Psoas muscle (tissue), 8 donors: ENCODE data around the gene SPATA6L. TPM values are rescaled to one million over a fixed set of nuclear protein-coding genes. Genes with fewer than 3 reads are reported as not detected.
A peak's percentile ranks its signal among the peaks of the same experiment; 100 is the strongest.
"Not testable (repeated sequence)": the region's sequence is repeated elsewhere in the genome, so short reads cannot be mapped to it uniquely, and the experiment has no call there.

ENCODE experiments used
- ATAC-seq, 4 donors: fragments of 200-7000 bp; cut with Tn5 transposase; one replicate each; pipeline ENCODE4 v1.9.1; 2020; ENCODE audit warnings: moderate library complexity in 3 of 4, mild to moderate bottlenecking in 2 of 4
- DNase-seq, 2 donors: peaks; one replicate each; pipeline ENCODE4 v3.0.0-alpha.2; 2020
- H3K27ac ChIP-seq: fragments of 200-600 bp; one replicate; pipeline ENCODE4 v1.8.0; 2022
- H3K27me3 ChIP-seq, 3 donors: fragments of 200-600 bp in 1 of 3; one replicate each; pipeline versions ENCODE4 v1.6.1 to v1.8.0; 2013 to 2022; ENCODE audit warnings: low read length in 2 of 3, mild to moderate bottlenecking in 2 of 3, moderate library complexity in 1 of 3; ENCODE audit not compliant: insufficient read depth in 3 of 3
- H3K36me3 ChIP-seq, 2 donors: fragments of 200-600 bp in 1 of 2; one replicate each; pipeline versions ENCODE4 v1.6.1 to v1.8.0; 2013 to 2022; ENCODE audit warnings: low read depth in 1 of 2, mild to moderate bottlenecking in 1 of 2, moderate library complexity in 1 of 2; ENCODE audit not compliant: insufficient read depth in 1 of 2
- H3K4me1 ChIP-seq: fragments of 200-600 bp; one replicate; pipeline ENCODE4 v1.8.0; 2022
- H3K4me3 ChIP-seq: fragments of 200-600 bp; one replicate; pipeline ENCODE4 v1.8.0; 2022; ENCODE audit warnings: mild to moderate bottlenecking
- H3K9me3 ChIP-seq: fragments of 200-600 bp; one replicate; pipeline ENCODE4 v1.8.0; 2022
- WGBS, 3 donors: extraction: QIAGEN DNeasy Blood & Tissue Kit; methylation state at CpG; one replicate each; pipeline versions ENCODE4 v1.1.6 to v1.1.7; 2013; 5-methylcytosine and 5-hydroxymethylcytosine counted together
- intact Hi-C, 2 donors: fragments of 100-400 bp; cut with DNase I; formaldehyde crosslinking; loops; one replicate each; pipeline versions ENCODE4 v1.11.0 to v1.14.2; 2022
- polyA plus RNA-seq, 3 donors: library from polyadenylated mRNA; stranded (reverse); fragments of 200-250 nt; gene quantifications; one replicate each; pipeline ENCODE4 v1.2.3, GENCODE V29; 2013
- total RNA-seq, 4 donors: library from RNA; stranded (reverse); fragmentation: NEBNext Ultra II Directional in 2 of 4; extraction: Animal tissue kit (Norgen Biotek cat#: 25700) in 2 of 4; gene quantifications; one replicate each; pipeline versions ENCODE4 v1.2.1 to v1.2.4, GENCODE V29; 2021 to 2023
- TF ChIP-seq, protein P1 (sequence below): fragments of 200-600 bp; IDR thresholded peaks from one replicate; pipeline ENCODE4 v1.8.0; 2022; ENCODE audit warnings: antibody characterized with exemption
- donor health status: healthy with polysubstance abuse.
- donor health status: DM: no; HTN: no; CAD: no; lungs with moderate emphysema.
- donor health status: Bipolar disorder and iron deficiency.
- donor health status: healthy.
- donor health status: DM: yes; HTN: yes; CAD: no.
- donor health status: DM: no; HTN: no; CAD: no.
- donor health status: DM: no; HTN: no; CAD: no.
- donor health status: DM: yes; HTN: yes; CAD: no.

The SPATA6L gene
- total and polyA plus RNA-seq, 7 donors, result 0.09 to 0.79 (median 0.22) TPM

DNA sequence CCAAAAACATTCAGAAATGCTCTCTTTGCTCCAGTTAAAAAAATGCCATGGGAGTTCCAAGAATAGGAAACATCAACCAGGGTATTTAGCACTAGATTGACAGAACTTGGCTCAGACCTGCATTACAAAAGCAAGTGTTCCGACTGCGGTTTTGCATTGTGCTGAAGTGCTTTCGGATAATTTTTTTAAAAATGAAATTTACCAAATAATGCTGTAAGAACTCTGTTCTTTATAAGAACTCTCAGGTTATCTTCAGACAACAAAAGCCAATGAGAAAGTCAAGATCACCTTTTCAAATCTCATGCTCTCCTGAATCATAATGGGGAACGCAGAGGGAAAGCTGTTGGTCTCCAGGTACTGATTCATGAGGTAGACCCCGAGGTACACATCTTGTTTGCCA lies 4.7 kb downstream of the SPATA6L start:
- WGBS, 3 donors, result 8 to 9% (median 9%) methylated on average over 5 of the region's 5 CpGs
- TF ChIP-seq, protein P1, sequence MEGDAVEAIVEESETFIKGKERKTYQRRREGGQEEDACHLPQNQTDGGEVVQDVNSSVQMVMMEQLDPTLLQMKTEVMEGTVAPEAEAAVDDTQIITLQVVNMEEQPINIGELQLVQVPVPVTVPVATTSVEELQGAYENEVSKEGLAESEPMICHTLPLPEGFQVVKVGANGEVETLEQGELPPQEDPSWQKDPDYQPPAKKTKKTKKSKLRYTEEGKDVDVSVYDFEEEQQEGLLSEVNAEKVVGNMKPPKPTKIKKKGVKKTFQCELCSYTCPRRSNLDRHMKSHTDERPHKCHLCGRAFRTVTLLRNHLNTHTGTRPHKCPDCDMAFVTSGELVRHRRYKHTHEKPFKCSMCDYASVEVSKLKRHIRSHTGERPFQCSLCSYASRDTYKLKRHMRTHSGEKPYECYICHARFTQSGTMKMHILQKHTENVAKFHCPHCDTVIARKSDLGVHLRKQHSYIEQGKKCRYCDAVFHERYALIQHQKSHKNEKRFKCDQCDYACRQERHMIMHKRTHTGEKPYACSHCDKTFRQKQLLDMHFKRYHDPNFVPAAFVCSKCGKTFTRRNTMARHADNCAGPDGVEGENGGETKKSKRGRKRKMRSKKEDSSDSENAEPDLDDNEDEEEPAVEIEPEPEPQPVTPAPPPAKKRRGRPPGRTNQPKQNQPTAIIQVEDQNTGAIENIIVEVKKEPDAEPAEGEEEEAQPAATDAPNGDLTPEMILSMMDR, result no peak
- intact Hi-C loops, result loop anchor here in 1 of 2 donors (10.0 kb wide), 2 partner anchors 323 to 963 kb away; partner anchors contain the start of genes JAK2 and RIC1
- peaks cover 24% of the 10 kb centered on the region for H3K4me1 ChIP-seq
- no peak overlapping the region for H3K27ac ChIP-seq
- no peak for DNase-seq
- H3K36me3 ChIP-seq, result no peaks in the 10 kb centered on the region
- no peak for ATAC-seq
- peak overlapping the region; percentile 69 for H3K4me3 ChIP-seq
- H3K27me3 ChIP-seq, result no peaks in the 10 kb centered on the region
- H3K9me3 ChIP-seq, result no peaks in the 10 kb centered on the region

DNA sequence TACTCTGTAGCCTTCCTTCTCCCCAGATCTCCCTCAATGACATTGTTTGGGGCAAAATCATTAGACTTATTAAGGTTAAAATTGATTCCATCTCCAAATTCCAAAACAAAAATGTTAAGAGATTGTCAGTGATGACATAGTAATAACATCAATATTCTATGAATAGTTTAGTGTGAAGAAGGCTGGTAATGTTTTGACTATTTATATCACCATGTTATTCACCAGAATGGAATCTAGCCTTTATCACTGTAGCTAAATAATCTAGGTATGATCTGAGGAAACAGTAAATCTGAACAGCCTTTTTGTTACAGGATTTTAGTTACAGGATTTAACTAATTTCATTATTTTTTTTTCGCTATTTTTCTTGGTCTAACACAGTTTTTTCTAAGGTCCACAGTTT lies 5.1 kb downstream of the SPATA6L start:
- DNase-seq (no peak), ATAC-seq (no peak)
- TF ChIP-seq, protein P1, result no peak
- intact Hi-C loops, result loop anchor here in 1 of 2 donors (10.0 kb wide), 2 partner anchors 324 to 964 kb away; partner anchors contain the start of genes JAK2 and RIC1
- no peak overlapping the region for H3K27ac ChIP-seq
- H3K4me3 ChIP-seq, result no peak overlapping the region
- H3K27me3 ChIP-seq, result no peaks in the 10 kb centered on the region
- H3K36me3 ChIP-seq, result no peaks in the 10 kb centered on the region
- peaks cover 22% of the 10 kb centered on the region for H3K4me1 ChIP-seq
- WGBS, 3 donors, result 88 to 97% (median 93%) methylated on average over 1 of the region's 1 CpG
- no peaks in the 10 kb centered on the region for H3K9me3 ChIP-seq

DNA sequence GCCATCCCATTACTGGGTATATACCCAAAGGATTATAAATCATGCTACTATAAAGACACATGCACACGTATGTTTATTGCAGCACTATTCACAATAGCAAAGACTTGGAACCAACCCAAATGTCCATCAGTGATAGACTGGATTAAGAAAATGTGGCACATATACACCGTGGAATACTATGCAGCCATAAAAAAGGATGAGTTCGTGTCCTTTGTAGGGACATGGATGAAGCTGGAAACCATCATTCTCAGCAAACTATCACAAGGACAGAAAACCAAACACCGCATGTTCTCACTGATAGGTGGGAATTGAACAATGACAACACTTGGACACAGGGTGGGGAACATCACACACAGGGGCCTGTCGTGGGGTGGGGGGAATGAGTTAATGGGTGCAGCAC lies 5.6 kb downstream of the SPATA6L start:
- DNase-seq, ATAC-seq: not testable (repeated sequence)
- intact Hi-C loops, result loop anchor here in 1 of 2 donors (10.0 kb wide), 2 partner anchors 324 to 964 kb away; partner anchors contain the start of genes JAK2 and RIC1

GRCh38 chr9:4657426-4658159 lies 8.7 kb downstream of the SPATA6L start:
- no peaks in the 10 kb centered on the region for H3K9me3 ChIP-seq
- TF ChIP-seq, protein P1, result no peak
- ATAC-seq (no peak), DNase-seq (no peak)
- H3K4me3 ChIP-seq, result no peak overlapping the region
- H3K36me3 ChIP-seq, result no peaks in the 10 kb centered on the region
- no peaks in the 10 kb centered on the region for H3K27me3 ChIP-seq
- no peak overlapping the region for H3K27ac ChIP-seq
- 91 to 94% (median 92%) methylated on average over 4 of the region's 4 CpGs for WGBS, 3 donors
- intact Hi-C loops, result no loop called here
- H3K4me1 ChIP-seq, result peaks cover 4% of the 10 kb centered on the region

More for the DNA sequence above, 5.6 kb downstream of the SPATA6L start:
- not testable (repeated sequence) for H3K9me3 ChIP-seq, H3K27ac ChIP-seq, H3K4me3 ChIP-seq, H3K36me3 ChIP-seq, H3K27me3 ChIP-seq
- peaks cover 17% of the 10 kb centered on the region for H3K4me1 ChIP-seq
- 85 to 90% (median 86%) methylated on average over 4 of the region's 5 CpGs for WGBS, 3 donors

GRCh38 chr9:4656621-4657020 lies 9.7 kb downstream of the SPATA6L start:
- intact Hi-C loops, result no loop called here
- 63 to 95% (median 94%) methylated on average over 3 of the region's 3 CpGs for WGBS, 3 donors
- H3K27ac ChIP-seq, result no peak overlapping the region
- ATAC-seq (no peak), DNase-seq (no peak)
- no peaks in the 10 kb centered on the region for H3K9me3 ChIP-seq
- TF ChIP-seq, protein P1, result no peak
- no peaks in the 10 kb centered on the region for H3K27me3 ChIP-seq
- no peak overlapping the region for H3K4me3 ChIP-seq
- peaks cover 2% of the 10 kb centered on the region for H3K4me1 ChIP-seq
- H3K36me3 ChIP-seq, result no peaks in the 10 kb centered on the region

- H3K27ac ChIP-seq, H3K4me1 ChIP-seq, ATAC-seq, DNase-seq, H3K4me3 ChIP-seq, H3K36me3 ChIP-seq, intact Hi-C loops, H3K27me3 ChIP-seq, H3K9me3 ChIP-seq: not testable (repeated sequence)
- WGBS, 3 donors, result 86 to 88% (median 86%) methylated on average over 3 of the region's 3 CpGs
These were observed 10.1 kb downstream of the SPATA6L start for GRCh38 chr9:4656196-4656595.
